ENCODE results near the gene HNRNPH2. TPM values are rescaled to one million over a fixed set of nuclear protein-coding genes. Genes with fewer than 3 reads are reported as not detected.

Gene HNRNPH2
- 85.3 and 96.6 TPM in 2 replicates for total RNA-seq

GRCh38 chrX:101407748-101408531, at the start of gene HNRNPH2, which contains the start of gene GLA:
HNRNPH2 (plus strand) TSS chrX:101408222; CDS start chrX:101411989, 3,767 bp downstream.
GLA (minus strand) TSS chrX:101407925; CDS start chrX:101407903, 22 bp downstream.

GRCh38 chrX:101385795-101386541, 22.1 kb upstream of the HNRNPH2 start, which contains the start of gene BTK:
BTK (minus strand) TSS chrX:101386191; CDS start chrX:101375284, 10,907 bp downstream.

GRCh38 chrX:101390664-101391525, 17.1 kb upstream of the HNRNPH2 start, which contains the start of gene RPL36A:
RPL36A (plus strand) TSS chrX:101391011; CDS start chrX:101391044, 33 bp downstream.

Other genes starting within 250 kb of the HNRNPH2 start
- gene DRP2, start 188.4 kb upstream of the HNRNPH2 start, total RNA-seq: 0.18 and 0.47 TPM in 2 replicates
- 0.09 and 0.81 TPM in 2 replicates for gene TAF7L, start 116.9 kb upstream of the HNRNPH2 start, total RNA-seq
- gene TIMM8A, start 59.5 kb upstream of the HNRNPH2 start, total RNA-seq: 3.9 and 4.0 TPM in 2 replicates
- 0.09 TPM in 1 of 2 replicates, not detected in the other for gene BTK, start 22.0 kb upstream of the HNRNPH2 start, total RNA-seq
- gene RPL36A, start 17.2 kb upstream of the HNRNPH2 start, total RNA-seq: 769 and 978 TPM in 2 replicates
- 20.0 and 31.0 TPM in 2 replicates for gene GLA, start 297 bp upstream of the HNRNPH2 start, total RNA-seq
- 4.5 and 5.1 TPM in 2 replicates for gene ARMCX4, start 77.2 kb downstream of the HNRNPH2 start, total RNA-seq
- 24.6 and 38.5 TPM in 2 replicates for gene ARMCX1, start 142.3 kb downstream of the HNRNPH2 start, total RNA-seq
- 25.0 and 34.4 TPM in 2 replicates for gene ARMCX6, start 209.8 kb downstream of the HNRNPH2 start, total RNA-seq
- 57.1 and 59.3 TPM in 2 replicates for gene ARMCX3, start 214.9 kb downstream of the HNRNPH2 start, total RNA-seq

Data from endothelial cell of coronary artery (primary cell).